ENCODE data around the gene WDR91.

Gene WDR91

GRCh38 chr7:135211179-135211945 lies at the start of gene WDR91:
Gene WDR91, minus strand, starts transcription at chr7:135211526. Its CDS starts 24 bp downstream, at chr7:135211502.
- DNase-seq (ENCODE audit: extremely low spot score, insufficient read length, low read depth) (peak; percentile 99), FAIRE-seq (peak; percentile 90)

GRCh38 chr7:135260470-135260869 lies 49.1 kb upstream of the WDR91 start:
- FAIRE-seq = no peak
- DNase-seq (ENCODE audit: extremely low spot score, insufficient read length, low read depth) = no peak

GRCh38 chr7:135259702-135260101 lies 48.4 kb upstream of the WDR91 start:
- DNase-seq (ENCODE audit: extremely low spot score, insufficient read length, low read depth) (no peak), FAIRE-seq (no peak)

GRCh38 chr7:135258585-135258984 lies 47.3 kb upstream of the WDR91 start:
- DNase-seq (ENCODE audit: extremely low spot score, insufficient read length, low read depth) (no peak), FAIRE-seq (no peak)

- FAIRE-seq (no peak), DNase-seq (ENCODE audit: extremely low spot score, insufficient read length, low read depth) (no peak)
Observed at GRCh38 chr7:135257790-135258189, 46.5 kb upstream of the WDR91 start.

- FAIRE-seq = no peak
- DNase-seq (ENCODE audit: extremely low spot score, insufficient read length, low read depth) = no peak
Observed at GRCh38 chr7:135253851-135254771, 42.8 kb upstream of the WDR91 start.

GRCh38 chr7:135251496-135252391 lies 40.4 kb upstream of the WDR91 start:
- no peak for DNase-seq (ENCODE audit: extremely low spot score, insufficient read length, low read depth)
- FAIRE-seq = peak; percentile 53

GRCh38 chr7:135248546-135248945 lies 37.2 kb upstream of the WDR91 start:
- DNase-seq (ENCODE audit: extremely low spot score, insufficient read length, low read depth) = no peak
- FAIRE-seq = no peak

GRCh38 chr7:135247746-135248471 lies 36.6 kb upstream of the WDR91 start:
- no peak for DNase-seq (ENCODE audit: extremely low spot score, insufficient read length, low read depth)
- no peak for FAIRE-seq

- no peak for DNase-seq (ENCODE audit: extremely low spot score, insufficient read length, low read depth)
- FAIRE-seq = no peak
Observed at GRCh38 chr7:135246191-135246825, 35.0 kb upstream of the WDR91 start.

- DNase-seq (ENCODE audit: extremely low spot score, insufficient read length, low read depth) = no peak
- FAIRE-seq = no peak
Observed at GRCh38 chr7:135245226-135246190, 34.2 kb upstream of the WDR91 start.

GRCh38 chr7:135242096-135242684 lies 30.9 kb upstream of the WDR91 start:
- FAIRE-seq (no peak), DNase-seq (ENCODE audit: extremely low spot score, insufficient read length, low read depth) (no peak)

GRCh38 chr7:135240441-135240840 lies 29.1 kb upstream of the WDR91 start:
- FAIRE-seq (no peak), DNase-seq (ENCODE audit: extremely low spot score, insufficient read length, low read depth) (no peak)

- DNase-seq (ENCODE audit: extremely low spot score, insufficient read length, low read depth) (no peak), FAIRE-seq (no peak)
Observed at GRCh38 chr7:135239263-135239662, 27.9 kb upstream of the WDR91 start.

- no peak for FAIRE-seq
- no peak for DNase-seq (ENCODE audit: extremely low spot score, insufficient read length, low read depth)
Observed at GRCh38 chr7:135238112-135238744, 26.9 kb upstream of the WDR91 start.

- DNase-seq (ENCODE audit: extremely low spot score, insufficient read length, low read depth) (peak; percentile 73), FAIRE-seq (peak; percentile 98)
Observed at GRCh38 chr7:135236727-135237126, 25.4 kb upstream of the WDR91 start.

GRCh38 chr7:135235841-135236240 lies 24.5 kb upstream of the WDR91 start:
- peak; percentile 41 for FAIRE-seq

More at GRCh38 chr7:135235841-135236240, 24.5 kb upstream of the WDR91 start:
- DNase-seq (ENCODE audit: extremely low spot score, insufficient read length, low read depth) = no peak
